HG02981 (cell line): ENCODE measurements around the gene JAM3.
"Not testable (repeated sequence)": the region's sequence is repeated elsewhere in the genome, so short reads cannot be mapped to it uniquely, and the experiment has no call there.

Experiments
- ATAC-seq: cut with Tn5 transposase; IDR thresholded peaks from one replicate; pipeline ENCODE4 v1.9.1; 2021; ENCODE audit warnings: mild to moderate bottlenecking, moderate library complexity; ENCODE audit not compliant: unreplicated experiment

JAM3 gene

GRCh38 chr11:134060316-134060715 lies 8.6 kb upstream of the JAM3 start:
- ATAC-seq = no peak

DNA sequence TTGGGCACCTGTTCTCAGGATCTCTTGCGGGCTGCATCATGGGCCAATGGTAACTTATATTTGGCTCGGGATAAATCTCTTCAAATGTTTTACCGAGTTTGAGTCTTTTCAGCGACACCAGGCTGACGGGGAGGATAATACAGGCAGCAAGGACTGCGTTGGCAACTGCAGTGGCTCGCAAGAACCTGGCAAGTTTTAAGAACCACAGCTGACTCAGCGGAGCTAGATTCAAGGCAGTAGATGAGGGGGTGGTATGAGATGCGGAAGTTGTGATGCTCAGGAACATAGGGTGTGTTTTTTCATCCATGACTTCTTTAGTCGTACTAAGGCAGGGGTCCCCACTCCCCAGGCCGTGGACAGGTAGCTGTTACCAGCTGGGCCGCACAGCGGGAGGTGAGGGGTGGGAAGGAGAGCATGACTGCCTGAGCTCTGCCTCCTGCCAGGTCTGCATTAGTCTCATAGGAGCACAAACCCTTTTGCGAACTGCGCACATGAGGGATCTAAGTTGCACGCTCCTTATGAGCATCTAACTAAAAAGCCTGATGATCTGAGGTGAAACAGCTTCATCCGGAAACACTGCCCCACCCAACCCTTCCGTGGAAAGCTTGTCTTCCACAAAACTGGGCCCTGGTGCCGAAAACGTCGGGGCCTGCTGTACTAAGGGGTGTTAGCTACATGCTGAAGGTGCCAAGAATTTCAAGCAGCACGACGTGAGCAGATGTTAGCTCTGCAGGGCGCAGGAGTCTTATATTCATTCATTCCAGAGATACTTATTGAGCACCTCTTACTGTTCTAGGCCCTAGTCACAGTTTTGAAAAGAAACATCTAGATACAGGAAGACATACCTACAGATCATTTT lies 6.4 kb upstream of the JAM3 start:
- ATAC-seq = no peak

GRCh38 chr11:134063124-134063495 lies 5.8 kb upstream of the JAM3 start:
- no peak for ATAC-seq

DNA sequence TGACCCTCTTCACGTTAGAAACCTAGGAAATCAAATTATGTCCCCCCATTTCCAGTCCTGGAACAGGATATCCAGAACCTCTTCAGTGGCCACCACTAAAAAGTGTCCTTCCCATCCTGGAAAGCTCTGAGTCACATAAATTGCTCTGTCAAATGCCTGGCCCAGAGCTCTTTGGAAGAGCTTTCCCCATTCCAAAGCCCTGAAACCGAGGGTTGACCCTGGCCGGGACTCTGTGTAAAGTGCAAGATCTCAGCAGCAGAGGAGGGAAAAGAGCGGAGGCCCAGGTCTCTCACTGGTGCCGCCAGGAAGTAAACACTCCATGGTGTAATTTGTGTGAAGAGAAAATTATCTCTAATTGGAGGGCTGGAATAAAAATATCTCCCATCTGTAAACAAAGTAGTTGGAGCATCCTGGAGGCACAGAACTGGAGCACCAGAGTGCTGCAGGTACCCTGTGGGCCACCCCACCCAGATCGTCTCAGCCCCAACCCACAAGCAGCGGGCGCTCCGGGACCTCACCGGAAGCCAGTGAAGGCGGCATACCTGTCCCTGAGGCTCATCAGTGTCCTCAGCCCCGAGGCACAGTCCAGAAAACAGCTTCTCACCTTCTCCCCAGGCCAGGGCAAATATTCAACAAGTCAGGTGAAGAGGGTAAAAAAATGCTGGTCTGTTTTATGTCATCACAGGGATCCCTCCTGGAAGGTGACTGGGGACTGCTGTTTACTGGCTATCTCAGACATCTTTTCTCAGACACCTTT lies 4.7 kb upstream of the JAM3 start:
- ATAC-seq = no peak

DNA sequence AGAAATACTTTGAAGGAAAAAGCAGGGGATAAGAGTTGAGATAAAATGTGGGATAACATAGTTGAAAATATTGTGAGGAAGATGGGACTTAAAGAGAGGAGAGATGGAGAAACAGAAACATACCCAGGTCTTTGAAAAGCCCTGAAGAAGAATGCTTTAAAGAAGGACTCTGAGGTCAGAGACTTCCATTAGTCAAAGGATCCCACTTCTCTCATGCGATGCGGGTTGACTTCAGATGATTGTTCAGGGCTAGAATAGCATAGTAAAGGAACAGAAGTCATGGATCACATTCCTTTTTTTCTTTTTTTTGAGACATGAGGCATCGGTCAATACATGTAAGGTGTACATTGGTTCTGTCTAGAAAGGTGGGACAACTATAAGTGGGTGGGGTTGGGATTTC lies 3.5 kb upstream of the JAM3 start:
- ATAC-seq = no peak

DNA sequence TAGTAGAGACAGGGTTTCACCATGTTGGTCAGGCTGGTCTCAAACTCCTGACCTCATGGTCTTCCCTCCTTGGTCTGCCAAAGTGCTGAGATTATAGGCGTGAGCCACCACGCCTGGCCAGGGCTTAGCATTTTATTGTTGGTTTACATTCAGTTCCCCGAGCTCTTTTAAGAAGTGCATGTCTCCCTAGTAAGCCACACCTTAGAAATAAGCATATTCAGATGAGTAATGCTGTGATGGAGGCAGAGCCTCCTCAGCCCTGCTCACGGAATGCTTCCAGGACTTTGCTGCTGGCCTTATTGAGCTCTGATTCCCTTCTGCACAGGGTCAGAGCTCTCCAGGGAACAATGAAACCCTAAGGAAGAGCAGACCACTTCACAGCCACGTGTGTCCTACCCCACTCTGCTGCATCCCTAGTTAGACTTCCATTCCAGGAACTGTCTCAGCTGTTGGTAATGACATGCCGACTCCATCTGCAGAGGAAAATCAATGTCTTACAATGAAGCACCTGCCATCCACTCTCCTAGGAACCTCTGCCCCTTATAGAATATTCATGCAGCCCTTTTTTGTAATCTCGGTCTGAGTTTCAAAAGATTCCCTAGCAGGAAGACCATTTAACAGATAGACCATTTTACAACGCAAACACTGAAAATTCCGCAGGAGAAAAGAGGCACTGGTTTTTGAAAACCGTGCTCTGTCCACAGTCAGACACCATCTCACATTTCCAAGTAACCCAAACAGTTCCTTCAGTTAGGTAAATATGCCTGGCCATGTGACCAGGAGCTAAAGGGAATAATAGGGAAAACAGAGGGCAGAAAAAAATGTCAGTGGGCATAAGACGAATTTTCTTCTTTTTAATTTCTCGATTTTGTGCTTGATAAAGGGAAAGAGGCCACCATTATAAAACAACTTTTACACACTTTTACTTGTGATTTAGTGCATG lies 1.7 kb upstream of the JAM3 start:
- no peak for ATAC-seq

GRCh38 chr11:134069426-134070341 lies 812 bp downstream of the JAM3 start:
- no peak for ATAC-seq

GRCh38 chr11:134070342-134070845 lies 1.5 kb downstream of the JAM3 start:
- no peak for ATAC-seq

DNA sequence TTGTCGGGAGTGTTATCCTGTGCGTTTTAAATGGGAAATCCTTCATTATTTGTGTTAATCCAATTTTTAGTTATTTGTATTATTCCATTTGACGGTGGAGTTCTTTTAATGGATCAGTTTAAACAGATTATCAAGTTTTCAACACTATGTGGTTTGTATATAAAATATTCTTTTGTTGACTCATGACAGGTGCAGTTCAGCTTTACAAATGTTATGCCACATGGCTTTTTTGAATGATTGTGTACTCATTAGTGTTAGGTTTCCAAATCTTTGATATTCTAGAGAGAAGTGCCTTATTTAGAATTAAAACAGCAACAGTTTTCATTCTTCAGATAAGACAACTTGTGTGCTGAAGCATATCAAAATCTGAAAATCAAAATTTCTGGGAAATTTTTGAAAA lies 2.4 kb downstream of the JAM3 start:
- no peak for ATAC-seq

DNA sequence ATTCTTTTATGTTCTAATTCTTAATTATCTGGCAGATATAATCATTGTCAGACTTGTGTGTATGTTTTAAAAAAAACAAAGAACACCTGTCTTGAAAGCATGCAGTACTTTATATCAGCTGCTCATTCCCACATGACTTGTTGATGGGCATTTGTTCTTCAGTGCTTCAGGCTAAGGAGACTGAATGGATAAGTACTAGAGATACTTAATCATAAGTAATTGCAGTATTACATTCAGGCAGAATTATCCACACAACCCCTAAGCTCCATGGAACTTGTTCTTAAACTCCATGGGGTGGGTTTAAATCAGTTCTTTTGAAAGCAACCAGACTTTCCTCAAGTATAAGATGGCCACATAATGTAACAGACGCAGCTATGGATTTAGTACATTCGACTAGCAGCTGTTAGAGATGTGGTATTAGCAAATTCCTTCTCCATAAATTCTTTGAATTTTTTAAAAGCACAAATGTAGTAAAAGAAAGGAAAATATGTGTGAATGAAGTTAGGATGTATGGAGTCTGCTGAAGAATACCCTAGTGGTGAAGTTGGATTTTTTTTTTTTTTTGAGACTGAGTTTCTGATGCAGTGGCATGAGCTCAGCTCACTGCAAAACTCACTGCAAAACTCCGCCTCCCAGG lies 3.0 kb downstream of the JAM3 start:
- no peak for ATAC-seq

GRCh38 chr11:134072844-134073243 lies 4.0 kb downstream of the JAM3 start:
- ATAC-seq = no peak

GRCh38 chr11:134074346-134074745 lies 5.5 kb downstream of the JAM3 start:
- no peak for ATAC-seq

GRCh38 chr11:134074766-134075165 lies 5.9 kb downstream of the JAM3 start:
- no peak for ATAC-seq

- no peak for ATAC-seq
Measured at GRCh38 chr11:134079317-134079716, 10.4 kb downstream of the JAM3 start.

- ATAC-seq = not testable (repeated sequence)
Measured at GRCh38 chr11:134081258-134081657, 12.4 kb downstream of the JAM3 start.

- ATAC-seq = no peak
Measured at GRCh38 chr11:134082990-134083389, 14.1 kb downstream of the JAM3 start.

GRCh38 chr11:134086376-134086775 lies 17.5 kb downstream of the JAM3 start:
- no peak for ATAC-seq

- not testable (repeated sequence) for ATAC-seq
Measured at GRCh38 chr11:134092006-134092405, 23.1 kb downstream of the JAM3 start.

GRCh38 chr11:134097166-134097565 lies 28.3 kb downstream of the JAM3 start:
- ATAC-seq = no peak
